HepG2 (cell line): ENCODE results near the gene KATNBL1. TPM values are rescaled to one million over a fixed set of nuclear protein-coding genes. Genes with fewer than 3 reads are reported as not detected.

Experiments
- ATAC-seq: fragments of 200-7000 bp; cut with Tn5 transposase; 3 replicates; pipeline ENCODE4 v1.9.1; 2020; ENCODE audit warnings: mild to moderate bottlenecking, moderate library complexity
- BruUV-seq: library from RNA; stranded (reverse); fragments of 400-500 nt; replicated peaks from 2 replicates; lab custom pipeline; 2021; lab: Mats Ljungman, UMichigan
- CTCF ChIA-PET: fragments of 300-600 bp; formaldehyde crosslinking; extraction: SDS; loops from one replicate; lab custom pipeline; 2021; ENCODE audit warnings: low total read pairs, inconsistent platforms, low intra/inter-chr PET ratio; lab: Yijun Ruan, JAX
- POLR2A ChIA-PET: fragments of 350-600 bp; sonication (Branson Sonifier 250); formaldehyde crosslinking; loops from one replicate; lab custom pipeline; 2020; ENCODE audit warnings: antibody characterized with exemption, inconsistent platforms; lab: Yijun Ruan, JAX
- DNase-seq: peaks from one replicate; pipeline ENCODE4 v3.0.0-alpha.2; 2015; ENCODE audit warnings: low spot score
- FAIRE-seq: peaks from 3 replicates; lab custom pipeline; 2011; peaks lifted over from hg19 to GRCh38; lab: Jason Lieb, UNC
- H2AFZ ChIP-seq: one replicate; pipeline ENCODE4 v1.6.1; 2011; ENCODE audit warnings: low read length, inconsistent platforms
- H3K27ac ChIP-seq: fragments of 300-600 bp; 3 replicates; pipeline ENCODE4 v1.8.0; 2011; ENCODE audit warnings: mixed run types, mild to moderate bottlenecking, mixed read lengths, low read length, inconsistent platforms; ENCODE audit not compliant: insufficient read depth; ENCODE audit errors: extremely low read length
- H3K27me3 ChIP-seq, 2 experiments: fragments of 200-600 bp in 1 of 2; 2 replicates in 1 of 2; 3 replicates in 1 of 2; pipeline versions ENCODE4 v1.6.0 to v1.8.0; 2011; ENCODE audit warnings: low read length in 2 of 2, mild to moderate bottlenecking in 2 of 2, moderate library complexity in 2 of 2, inconsistent platforms in 1 of 2; ENCODE audit not compliant: insufficient read depth in 2 of 2, control insufficient read depth in 1 of 2
- H3K36me3 ChIP-seq, 2 experiments: fragments of 200-600 bp in 1 of 2; replicated peaks in 1 of 2; 2 replicates in 1 of 2; 3 replicates in 1 of 2; pipeline versions ENCODE4 v1.5.1 to v1.8.0; 2011; ENCODE audit warnings: low read length in 2 of 2, inconsistent platforms in 1 of 2; ENCODE audit not compliant: insufficient read depth in 2 of 2, control insufficient read depth in 1 of 2
- H3K4me1 ChIP-seq: 2 replicates; pipeline ENCODE4 v1.5.1; 2012; ENCODE audit warnings: low read length, inconsistent platforms; ENCODE audit not compliant: insufficient read depth
- H3K4me2 ChIP-seq: 2 replicates; pipeline ENCODE4 v1.6.0; 2011; ENCODE audit warnings: low read depth, low read length, inconsistent platforms
- H3K4me3 ChIP-seq, 3 experiments: fragments of 200-600 bp in 1 of 3; sonication (generic), shearing (Covaris generic) in 1 of 3; replicated peaks in 1 of 3; 2 replicates each; pipeline ENCODE4 v1.5.1; 2011 to 2016; ENCODE audit warnings: low read length in 3 of 3, inconsistent platforms in 2 of 3, low read depth in 2 of 3, mild to moderate bottlenecking in 2 of 3, control low read depth in 1 of 3, mixed read lengths in 1 of 3; ENCODE audit not compliant: insufficient read depth in 1 of 3
- H3K79me2 ChIP-seq: one replicate; pipeline ENCODE4 v1.6.1; 2011; ENCODE audit warnings: low read length, inconsistent platforms; ENCODE audit not compliant: insufficient read depth
- H3K9ac ChIP-seq: 2 replicates; pipeline ENCODE4 v1.6.0; 2011; ENCODE audit warnings: mild to moderate bottlenecking, low read depth, low read length, inconsistent platforms; ENCODE audit not compliant: insufficient read depth
- H3K9me3 ChIP-seq: 2 replicates; pipeline ENCODE4 v1.5.1; 2012; ENCODE audit warnings: mild to moderate bottlenecking, low read length
- H4K20me1 ChIP-seq: 2 replicates; pipeline ENCODE4 v1.6.0; 2011; ENCODE audit warnings: inconsistent platforms, mild to moderate bottlenecking, low read length, moderate library complexity; ENCODE audit not compliant: insufficient read depth
- EHMT2 ChIP-seq: fragments of 200-600 bp; sonication (generic); IDR thresholded peaks from 2 replicates; pipeline ENCODE4 v1.7.0; 2017; ENCODE audit warnings: antibody characterized with exemption, low read depth, low read length, borderline replicate concordance
- FOSL2 ChIP-seq: sonication (generic); formaldehyde crosslinking; IDR thresholded peaks from 2 replicates; pipeline ENCODE4 v1.4.0; 2020; ENCODE audit warnings: missing genetic modification reagents
- HCFC1 ChIP-seq: fragments of 150-350 bp; IDR thresholded peaks from 2 replicates; pipeline ENCODE4 v1.6.1; 2014; ENCODE audit warnings: low read depth, low read length
- KAT2B ChIP-seq: fragments of 150-350 bp; IDR thresholded peaks from 2 replicates; pipeline ENCODE4 v1.6.1; 2014; ENCODE audit warnings: low read depth, low read length, borderline replicate concordance
- MAFF ChIP-seq: IDR thresholded peaks from 2 replicates; pipeline ENCODE4 v1.6.1; 2011; ENCODE audit warnings: low read depth, low read length, improper control_type of control experiment
- MAFK ChIP-seq, 2 experiments: IDR thresholded peaks in 1 of 2; conservative IDR thresholded peaks in 1 of 2; 2 replicates each; pipeline ENCODE4 v1.6.1; 2011; ENCODE audit warnings: improper control_type of control experiment in 2 of 2, low read length in 2 of 2
- ZFP36L1 ChIP-seq: sonication (generic); formaldehyde crosslinking; IDR thresholded peaks from 2 replicates; pipeline ENCODE4 v1.8.0; 2022; ENCODE audit warnings: mild to moderate bottlenecking, missing genetic modification reagents, moderate library complexity
- ZNF850 ChIP-seq: sonication (generic); formaldehyde crosslinking; conservative IDR thresholded peaks from 2 replicates; pipeline ENCODE4 v1.9.0; 2021; ENCODE audit warnings: mild to moderate bottlenecking, missing genetic modification reagents
- WGBS: methylation state at CpG from one replicate; pipeline ENCODE4 v1.1.6; 2017; ENCODE audit warnings: low lambda C conversion rate; 5-methylcytosine and 5-hydroxymethylcytosine counted together
- in situ Hi-C: cut with HindIII; loops from 2 replicates; pipeline ENCODE4 v1.10.0; 2017; ENCODE audit warnings: low pct_unique_long_range_greater_than_20kb; ENCODE audit not compliant: extremely low pct_ligation_motif_present
- intact Hi-C: fragments of 100-400 bp; cut with micrococcal nuclease; formaldehyde crosslinking; loops from one replicate; pipeline ENCODE4 v1.10.0; 2022; ENCODE audit not compliant: unreplicated experiment
- polyA plus RNA-seq, 8 experiments: library from polyadenylated mRNA; depleted of rRNA in 3 of 8; stranded (reverse) in 7 of 8; unstranded in 1 of 8; fragments of >200 nt; fragmentation: Illumina TruSeq in 4 of 8; extraction: Trizol in 4 of 8; gene quantifications; 2 replicates each; pipeline versions ENCODE4 v1.2.1 to v1.2.3, GENCODE V29; 2011 to 2016; ENCODE audit warnings: low read depth in 4 of 8, missing spikeins in 1 of 8, mixed read lengths in 1 of 8; ENCODE audit not compliant: insufficient read depth in 1 of 8
- total RNA-seq, 5 experiments: library from RNA; depleted of rRNA; stranded (reverse); fragments of >200 nt; fragmentation: Illumina TruSeq; extraction: Trizol; gene quantifications; 2 replicates each; pipeline ENCODE4 v1.2.3, GENCODE V29; 2016; ENCODE audit warnings: low read depth in 1 of 5

The KATNBL1 gene
- total and polyA plus RNA-seq, 2 of the 13 experiments (the other 11 are each of a cell fraction or from before 2014, with no cell fraction given) = 23.4 to 42.8 TPM

- no peak overlapping the region for H3K27ac ChIP-seq
- no peak overlapping the region for H3K9ac ChIP-seq
- H3K4me2 ChIP-seq = no peak overlapping the region
- no peak overlapping the region for H3K4me3 ChIP-seq
- BruUV-seq = no TSS peak
- FAIRE-seq (no peak), ATAC-seq (no peak)
- POLR2A ChIA-PET = no interaction called here
- no peak overlapping the region for H2AFZ ChIP-seq
- TF ChIP-seq ZNF850 (no peak), HCFC1 (no peak), ZFP36L1 (CRISPR knock-in tag) (no peak)
- TF ChIP-seq, all 625 proteins: peak for 0
- no peak for DNase-seq
- Histone ChIP-seq H3K79me2 (no peaks in the 10 kb centered on the region), H4K20me1 (no peaks in the 10 kb centered on the region), H3K36me3 (peaks cover 15 to 57% of the 10 kb centered on the region in 2 experiments), H3K27me3 (no peaks in the 10 kb centered on the region), H3K9me3 (no peaks in the 10 kb centered on the region), H3K4me1 (no peaks in the 10 kb centered on the region)
- 93% methylated on average over 3 of the region's 3 CpGs for WGBS
- in situ Hi-C loops (loop anchor here (25.0 kb wide), 1 partner anchor 347 kb away; the partner anchor contains the start of gene GOLGA8B), intact Hi-C loops (loop anchor here (2.0 to 5.0 kb wide), 2 partner anchors 98 to 127 kb away; partner anchors contain the start of gene LPCAT4)
- CTCF ChIA-PET = interaction anchor here (2.1 kb wide), 1 partner anchor 127 kb away, joined by 6 read pairs; no protein-coding TSS in a partner anchor
Observed at GRCh38 chr15:34240537-34240936, 30.6 kb upstream of the KATNBL1 start.

GRCh38 chr15:34239151-34239808, 29.4 kb upstream of the KATNBL1 start:
- intact Hi-C loops (no loop called here), in situ Hi-C loops (loop anchor here (10.0 to 25.0 kb wide), 2 partner anchors 136 to 348 kb away; partner anchors contain the start of gene GOLGA8B)
- no TSS peak for BruUV-seq
- Histone ChIP-seq H3K4me1 (no peaks in the 10 kb centered on the region), H4K20me1 (no peaks in the 10 kb centered on the region), H3K27ac (no peak overlapping the region), H3K4me2 (no peak overlapping the region), H3K79me2 (no peaks in the 10 kb centered on the region), H3K36me3 (peaks cover 13 to 51% of the 10 kb centered on the region in 2 experiments), H3K27me3 (no peaks in the 10 kb centered on the region), H2AFZ (no peak overlapping the region), H3K9me3 (no peaks in the 10 kb centered on the region), H3K9ac (no peak overlapping the region), H3K4me3 (no peak overlapping the region)
- peak; percentile 6 for DNase-seq
- ChIA-PET POLR2A (no interaction called here), CTCF (no interaction called here)
- 84% methylated on average over 4 of the region's 4 CpGs for WGBS
- ATAC-seq = no peak
- TF ChIP-seq FOSL2 = 0 out of 2 replicates have a peak, but pooled peaks have one; percentile 16
- TF ChIP-seq MAFK (conservative IDR thresholded peaks at IDR 0.05 in 1 of 2, IDR thresholded peaks at IDR 0.05 in 1 of 2; ENCODE audit: low read length in 2 of 2) = peak in 1 of 2 experiments; percentile 26; a peak in 1 of 4 replicates
- TF ChIP-seq MAFF = peak; percentile 21; the same call in 1 of the 2 replicates
- TF ChIP-seq EHMT2 = no peak
- no peak for TF ChIP-seq KAT2B
- FAIRE-seq = no peak
